Right renal cortex interstitium (tissue), 3 donors: Measurements from ENCODE around the gene PRDX2. TPM values are rescaled to one million over a fixed set of nuclear protein-coding genes. Genes with fewer than 3 reads are reported as not detected.

Experiments
- DNase-seq, 3 donors: peaks; one replicate each; pipeline ENCODE4 v3.0.0-alpha.2; 2013; ENCODE audit warnings: low read depth in 3 of 3, low spot score in 2 of 3
- polyA plus RNA-seq, 3 donors: library from polyadenylated mRNA; unstranded; fragments of 120-200 nt; gene quantifications; one replicate each; pipeline ENCODE4 v1.2.1, GENCODE V29; 2013; ENCODE audit not compliant: insufficient read length in 3 of 3

The PRDX2 gene
- polyA plus RNA-seq, 3 donors, result 286 to 323 (median 296) TPM

DNA sequence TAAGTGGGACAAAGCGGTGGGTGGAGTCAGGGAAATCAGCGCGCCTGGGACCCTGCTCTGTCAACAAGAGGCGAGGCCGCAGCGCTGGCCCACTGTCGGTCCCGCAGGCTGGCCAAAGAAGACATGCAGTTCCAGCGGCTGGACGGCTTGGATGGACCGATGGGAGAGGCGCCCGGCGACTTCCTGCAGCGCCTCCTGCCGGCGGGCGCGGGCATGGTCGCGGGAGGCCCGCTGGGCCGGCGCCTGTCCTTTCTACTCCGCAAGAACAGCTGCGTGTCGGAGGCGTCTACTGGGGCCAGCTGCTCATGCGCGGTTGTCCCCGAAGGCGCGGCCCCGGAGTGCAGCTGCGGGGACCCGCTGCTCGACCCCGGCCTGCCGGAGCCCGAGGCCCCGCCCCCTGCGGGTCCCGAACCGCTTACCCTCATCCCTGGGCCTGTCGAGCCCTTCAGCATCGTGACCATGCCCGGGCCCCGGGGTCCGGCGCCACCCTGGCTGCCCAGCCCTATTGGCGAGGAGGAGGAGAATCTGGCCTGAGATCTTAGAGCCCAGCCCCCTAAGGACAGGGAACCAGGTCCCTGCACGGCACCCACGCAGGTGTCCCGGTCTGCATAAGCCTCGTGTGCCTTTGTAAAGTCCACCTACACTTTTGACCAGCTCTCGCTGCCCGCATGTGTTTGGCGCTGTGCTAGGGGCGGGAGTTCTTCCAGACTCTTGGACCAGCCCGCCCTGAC lies 43.9 kb downstream of the PRDX2 start:
- DNase-seq, result no peak

DNA sequence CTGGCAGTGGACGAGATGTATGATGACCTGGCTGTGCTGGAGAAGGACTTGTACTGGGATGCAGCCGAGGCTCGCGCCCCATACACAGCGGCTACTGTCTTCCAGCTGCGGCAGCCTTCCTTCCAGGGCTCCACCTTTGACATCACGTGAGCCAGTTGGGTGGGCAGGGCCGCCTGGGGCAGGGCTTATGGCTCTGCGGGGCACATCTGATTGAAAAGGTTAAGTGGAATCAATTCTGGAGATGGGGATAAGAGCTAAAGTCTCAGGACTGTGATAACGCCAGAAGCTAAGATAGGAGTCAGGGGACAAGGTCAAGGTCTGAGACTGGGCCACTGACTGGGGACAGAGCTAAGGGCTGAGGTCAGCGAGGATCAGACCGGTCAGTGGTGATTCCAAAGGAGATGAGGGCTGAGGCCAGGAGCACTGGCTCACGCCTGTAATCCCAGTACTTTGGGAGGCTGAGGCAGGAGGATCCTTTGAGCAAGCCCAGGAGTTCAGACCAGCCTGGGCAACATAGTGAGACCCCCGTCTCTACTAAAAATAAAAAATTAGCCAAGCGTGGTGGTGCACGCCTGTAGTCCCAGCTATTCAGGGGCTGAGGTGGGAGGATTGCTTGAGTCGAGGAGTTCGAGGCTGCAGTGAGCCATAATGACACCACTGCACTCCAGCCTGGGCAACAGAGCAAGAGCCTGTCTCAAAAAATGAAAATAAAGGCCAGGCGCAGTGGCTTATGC lies 45.3 kb downstream of the PRDX2 start:
- no peak for DNase-seq

DNA sequence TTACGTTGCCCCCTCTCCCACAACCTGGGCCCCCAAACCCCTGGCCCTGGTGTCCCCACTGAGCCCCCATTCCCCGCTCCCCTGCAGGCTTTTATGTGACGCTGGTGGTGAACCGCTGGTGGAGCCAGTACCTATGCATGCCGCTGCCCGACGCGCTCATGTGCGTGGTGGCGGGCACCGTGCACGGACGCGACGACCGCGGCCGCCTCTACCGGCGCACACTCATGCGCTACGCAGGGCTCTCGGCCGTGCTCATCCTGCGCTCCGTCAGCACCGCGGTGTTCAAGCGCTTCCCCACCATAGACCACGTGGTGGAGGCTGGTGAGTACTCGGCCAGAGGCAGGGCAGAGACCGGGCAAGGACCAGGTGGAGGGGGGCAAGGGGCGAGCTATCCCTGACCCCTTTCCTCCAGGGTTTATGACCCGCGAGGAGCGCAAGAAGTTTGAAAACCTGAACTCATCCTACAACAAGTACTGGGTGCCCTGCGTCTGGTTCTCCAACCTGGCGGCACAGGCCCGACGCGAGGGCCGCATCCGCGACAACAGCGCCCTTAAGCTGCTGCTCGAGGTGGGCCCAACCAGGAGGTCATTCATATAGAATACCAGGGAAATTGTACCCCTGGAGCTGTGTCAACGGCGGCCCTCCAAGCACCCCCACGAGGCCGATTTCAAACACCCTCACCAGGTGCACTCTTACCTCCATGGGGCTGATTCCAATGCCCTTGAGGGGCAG lies 47.0 kb downstream of the PRDX2 start:
- DNase-seq, result no peak

DNA sequence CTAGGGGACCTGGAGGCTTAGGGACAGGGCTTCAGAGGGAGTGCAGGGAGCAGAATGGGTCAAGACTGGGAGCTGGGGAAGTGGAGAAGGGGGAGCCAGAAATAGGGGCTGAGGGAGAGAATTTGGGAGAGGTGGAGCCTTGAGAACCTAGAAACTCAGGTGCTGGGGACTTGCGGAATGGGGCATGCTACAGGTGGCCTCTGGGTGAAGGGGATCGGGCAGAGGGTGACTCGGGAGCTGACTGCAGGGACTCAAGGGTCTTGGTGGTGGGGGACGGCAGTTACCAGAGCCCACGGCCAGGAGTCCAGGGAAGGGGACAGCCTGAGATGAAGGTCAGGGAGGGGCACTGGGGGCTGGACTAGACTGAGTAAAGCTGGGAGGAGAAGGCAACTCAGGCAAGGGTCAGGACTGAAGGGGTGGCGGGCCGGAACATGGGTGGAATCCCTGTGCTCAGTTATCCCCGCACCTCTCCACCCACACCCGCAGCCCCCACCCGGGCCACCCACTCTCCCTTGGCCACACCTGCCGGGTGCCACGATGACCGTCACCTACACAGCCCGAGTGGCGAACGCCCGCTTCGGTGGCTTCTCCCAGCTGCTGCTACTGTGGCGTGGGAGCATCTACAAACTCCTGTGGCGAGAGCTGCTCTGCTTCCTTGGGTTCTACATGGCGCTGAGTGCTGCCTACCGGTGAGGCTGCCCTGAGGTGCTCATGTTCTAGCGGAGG lies 49.4 kb downstream of the PRDX2 start:
- no peak for DNase-seq

DNA sequence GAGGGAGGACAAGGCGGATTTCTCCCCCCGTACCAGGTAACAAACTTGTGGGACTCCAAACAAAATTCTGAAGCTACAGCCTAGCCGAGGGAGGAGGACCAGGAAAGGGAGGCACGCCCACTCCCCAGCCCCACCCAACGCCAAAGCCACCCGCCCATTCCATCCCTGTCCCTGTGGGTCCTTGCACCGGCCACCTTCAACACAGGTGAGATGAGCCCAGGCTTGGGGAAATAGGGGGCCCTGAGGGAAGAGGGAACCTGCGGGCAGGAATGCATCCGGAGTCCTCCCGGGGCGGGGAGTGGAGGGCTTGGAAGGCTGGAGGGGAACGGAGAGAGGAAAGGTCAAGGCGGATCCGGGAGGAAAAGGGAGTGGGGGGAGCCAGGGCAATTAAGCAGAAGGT lies 50.0 kb downstream of the PRDX2 start, which contains the start of gene BEST2:
TSS of gene BEST2 (plus strand) at position 157 of the 400 bp plus-strand sequence. CDS start 802 bp downstream, outside the sequence.
- DNase-seq, result no peak

DNA sequence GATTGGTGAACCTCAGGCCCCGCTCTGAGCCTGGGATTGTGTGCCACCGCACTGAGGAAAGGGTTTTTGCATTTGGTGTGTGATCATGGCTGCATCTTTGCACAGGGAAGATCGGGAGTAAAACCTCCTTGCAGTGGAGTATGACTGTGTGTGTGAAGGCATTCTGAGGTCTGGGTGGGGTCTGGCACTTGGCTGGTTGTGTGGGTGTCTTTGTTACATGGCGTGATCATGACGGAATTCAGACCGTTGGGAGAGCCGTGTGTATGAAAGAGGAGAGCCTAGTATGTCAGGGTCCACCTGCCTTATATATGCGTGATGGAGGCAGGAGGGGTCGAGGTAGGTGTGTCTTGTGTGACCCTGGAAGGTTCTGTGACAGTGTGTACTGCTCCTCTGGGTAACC lies 50.7 kb downstream of the PRDX2 start:
- no peak for DNase-seq

DNA sequence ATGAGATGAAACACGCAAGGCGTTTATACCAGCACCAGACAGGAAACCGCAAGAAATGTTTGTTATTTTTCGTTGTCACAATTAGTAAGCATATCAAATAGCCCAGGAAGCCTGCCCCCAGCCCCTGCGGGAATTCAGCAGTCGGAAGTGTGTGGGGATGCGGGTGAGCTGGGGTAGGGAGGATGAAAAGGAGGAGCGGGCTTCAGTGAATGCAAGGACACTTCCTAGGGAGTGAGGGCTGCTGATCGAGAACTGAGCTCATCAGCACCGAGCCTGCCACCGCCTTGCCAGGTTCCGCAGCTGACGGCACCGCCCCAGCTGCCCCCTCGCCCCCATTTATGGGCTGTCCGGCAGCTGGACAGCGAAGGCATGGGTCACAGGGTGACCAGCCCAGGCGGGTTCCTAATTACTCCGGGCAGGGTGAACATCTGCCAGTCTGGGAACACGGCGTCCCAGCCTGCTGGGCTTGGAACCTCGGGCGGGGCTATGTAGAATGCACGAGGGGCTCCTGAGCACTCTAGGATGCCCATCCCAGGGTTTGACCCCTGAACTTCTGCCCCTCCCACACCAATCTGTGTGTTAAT lies 51.6 kb downstream of the PRDX2 start:
- no peak for DNase-seq

DNA sequence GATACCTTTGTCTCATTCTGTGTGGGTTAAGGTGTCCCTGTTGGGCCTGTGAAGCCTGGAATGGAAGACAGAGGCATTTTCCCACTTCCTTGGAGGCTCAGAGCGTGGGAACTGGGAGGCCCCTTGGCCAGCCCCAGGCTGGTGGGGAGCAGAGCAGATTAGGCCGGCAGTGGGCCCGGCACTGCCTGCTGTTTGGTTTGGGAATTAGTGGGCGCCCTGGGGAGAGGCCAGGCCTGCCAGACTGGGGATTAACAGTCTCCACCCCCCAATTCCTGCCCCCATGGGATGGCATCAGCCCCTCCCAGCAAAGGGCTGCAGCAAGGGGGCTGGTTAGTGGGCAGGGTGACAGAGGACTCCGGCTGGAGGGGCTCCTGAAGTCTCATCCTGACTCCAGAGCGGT lies 53.1 kb downstream of the PRDX2 start:
- DNase-seq, result no peak

Other genes starting within 250 kb of the PRDX2 start
- 1 to 10 TPM; 3.3 to 5.3 (median 4.7) TPM for gene ZNF490, start 191.0 kb downstream of the PRDX2 start, polyA plus RNA-seq
- gene ZNF791, start 190.9 kb downstream of the PRDX2 start, polyA plus RNA-seq, result 10 to 100 TPM; 21.3 to 25.4 (median 23.2) TPM
- gene MAN2B1, start 135.1 kb downstream of the PRDX2 start, polyA plus RNA-seq, result 10 to 100 TPM; 23.6 to 26.0 (median 24.1) TPM
- gene WDR83, start 135.0 kb downstream of the PRDX2 start, polyA plus RNA-seq, result 10 to 100 TPM; 11.9 to 14.5 (median 13.7) TPM
- gene DHPS, start 119.9 kb downstream of the PRDX2 start, polyA plus RNA-seq, result 10 to 100 TPM; 72.8 to 76.2 (median 72.9) TPM
- not detected for gene GNG14, start 113.8 kb downstream of the PRDX2 start, polyA plus RNA-seq
- gene FBXW9, start 105.2 kb downstream of the PRDX2 start, polyA plus RNA-seq, result 10 to 100 TPM; 12.0 to 14.3 (median 12.6) TPM
- 10 to 100 TPM; 62.2 to 66.0 (median 62.9) TPM for gene TNPO2, start 77.9 kb downstream of the PRDX2 start, polyA plus RNA-seq
- 100 to 1,000 TPM; 125 to 160 (median 151) TPM for gene TRIR, start 67.1 kb downstream of the PRDX2 start, polyA plus RNA-seq
- gene GET3, start 64.3 kb downstream of the PRDX2 start, polyA plus RNA-seq, result 10 to 100 TPM; 83.8 to 97.1 (median 89.2) TPM
- gene BEST2, start 50.0 kb downstream of the PRDX2 start, polyA plus RNA-seq, result under 1 TPM in 2 of 3 donors, not detected in 1; 0.07 to 0.08 TPM
- gene HOOK2, start 26.2 kb downstream of the PRDX2 start, polyA plus RNA-seq, result 10 to 100 TPM; 34.5 to 47.7 (median 42.4) TPM
- gene JUNB, start 10.3 kb downstream of the PRDX2 start, polyA plus RNA-seq, result 10 to 100 TPM; 21.4 to 47.8 (median 32.9) TPM
- 1 to 10 TPM; 1.7 to 7.5 (median 5.9) TPM for gene THSD8, start 269 bp upstream of the PRDX2 start, polyA plus RNA-seq
- gene RNASEH2A, start 4.8 kb upstream of the PRDX2 start, polyA plus RNA-seq, result 10 to 100 TPM; 31.6 to 35.6 (median 34.9) TPM
- gene RTBDN, start 32.8 kb upstream of the PRDX2 start, polyA plus RNA-seq, result not detected
- gene MAST1, start 36.7 kb upstream of the PRDX2 start, polyA plus RNA-seq, result under 1 TPM; 0.80 to 0.99 (median 0.89) TPM
- gene DNASE2, start 79.6 kb upstream of the PRDX2 start, polyA plus RNA-seq, result 10 to 100 TPM; 10.1 to 15.0 (median 11.6) TPM
- under 1 TPM; 0.39 to 0.44 (median 0.40) TPM for gene KLF1, start 85.4 kb upstream of the PRDX2 start, polyA plus RNA-seq
- gene GCDH, start 89.4 kb upstream of the PRDX2 start, polyA plus RNA-seq, result 10 to 100 TPM; 24.0 to 30.4 (median 27.6) TPM
- 1 to 10 TPM; 1.7 to 3.6 (median 2.7) TPM for gene SYCE2, start 117.5 kb upstream of the PRDX2 start, polyA plus RNA-seq
- 10 to 100 TPM; 42.7 to 49.7 (median 42.7) TPM for gene FARSA, start 131.9 kb upstream of the PRDX2 start, polyA plus RNA-seq
- 1,000 to 10,000 TPM in 1 of 3 donors, 100 to 1,000 TPM in 2; 833 to 1,059 (median 960) TPM for gene CALR, start 136.8 kb upstream of the PRDX2 start, polyA plus RNA-seq
- 10 to 100 TPM; 59.3 to 69.3 (median 61.7) TPM for gene RAD23A, start 144.1 kb upstream of the PRDX2 start, polyA plus RNA-seq
- gene GADD45GIP1, start 155.4 kb upstream of the PRDX2 start, polyA plus RNA-seq, result 10 to 100 TPM; 28.0 to 33.3 (median 30.6) TPM
- gene DAND5, start 167.8 kb upstream of the PRDX2 start, polyA plus RNA-seq, result under 1 TPM in 2 of 3 donors, not detected in 1; 0.11 to 0.15 TPM
- 10 to 100 TPM; 13.3 to 15.0 (median 14.2) TPM for gene NFIX, start 193.7 kb upstream of the PRDX2 start, polyA plus RNA-seq